Endodermal cell (in vitro differentiated cells): Measurements from ENCODE around the gene USHBP1. TPM values are rescaled to one million over a fixed set of nuclear protein-coding genes. Genes with fewer than 3 reads are reported as not detected.

Experiments used
- DNase-seq: peaks from one replicate; pipeline ENCODE4 v3.0.0-alpha.2; 2017
- H3K27ac ChIP-seq: 2 replicates; pipeline ENCODE4 v1.5.1; 2013; ENCODE audit warnings: mild to moderate bottlenecking, low read depth, low read length, moderate library complexity
- H3K27me3 ChIP-seq: 2 replicates; pipeline ENCODE4 v1.6.1; 2013; ENCODE audit warnings: mild to moderate bottlenecking, low read length, moderate library complexity; ENCODE audit not compliant: insufficient read depth, control insufficient read depth, poor library complexity, severe bottlenecking
- H3K36me3 ChIP-seq: 2 replicates; pipeline ENCODE4 v1.7.0; 2013; ENCODE audit warnings: mild to moderate bottlenecking, low read length, moderate library complexity; ENCODE audit not compliant: control insufficient read depth, insufficient read depth
- H3K4me1 ChIP-seq: one replicate; pipeline ENCODE4 v1.7.0; 2013; ENCODE audit warnings: low read length; ENCODE audit not compliant: control insufficient read depth, insufficient read depth
- H3K4me3 ChIP-seq: 2 replicates; pipeline ENCODE4 v1.5.1; 2013; ENCODE audit warnings: mild to moderate bottlenecking, low read length, moderate library complexity
- H3K9ac ChIP-seq: 2 replicates; pipeline ENCODE4 v1.6.1; 2013; ENCODE audit warnings: mild to moderate bottlenecking, low read length, moderate library complexity; ENCODE audit not compliant: poor library complexity, severe bottlenecking; ENCODE audit errors: extremely low read depth
- H3K9me3 ChIP-seq: 2 replicates; pipeline ENCODE4 v1.6.1; 2013; ENCODE audit warnings: mild to moderate bottlenecking, low read length, moderate library complexity; ENCODE audit not compliant: control insufficient read depth
- H3K27ac Mint-ChIP-seq: 2 replicates; pipeline ENCODE4 v1.8.0; 2020; ENCODE audit warnings: mixed read lengths
- H3K27me3 Mint-ChIP-seq: 2 replicates; pipeline ENCODE4 v1.8.0; 2021; ENCODE audit warnings: mild to moderate bottlenecking, mixed read lengths; ENCODE audit not compliant: insufficient read depth
- H3K36me3 Mint-ChIP-seq: 2 replicates; pipeline ENCODE4 v1.8.0; 2020; ENCODE audit warnings: low read depth, mixed read lengths
- H3K4me1 Mint-ChIP-seq: 2 replicates; pipeline ENCODE4 v1.8.0; 2020; ENCODE audit warnings: mixed read lengths
- H3K4me3 Mint-ChIP-seq: 2 replicates; pipeline ENCODE4 v1.8.0; 2020; ENCODE audit warnings: mild to moderate bottlenecking, moderate library complexity, mixed read lengths
- H3K9me3 Mint-ChIP-seq: 2 replicates; pipeline ENCODE4 v1.8.0; 2020; ENCODE audit warnings: mild to moderate bottlenecking, mixed read lengths
- CTCF ChIP-seq: fragments of 200-600 bp; sonication (generic); conservative IDR thresholded peaks from 2 replicates; pipeline ENCODE4 v1.5.0; 2021; ENCODE audit warnings: antibody characterized with exemption, mild to moderate bottlenecking
- WGBS, 2 experiments: methylation state at CpG; one replicate each; pipeline versions ENCODE4 v1.1.5 to v1.1.7; 2013; ENCODE audit warnings: missing lambda C conversion rate in 2 of 2, mixed read lengths in 1 of 2; ENCODE audit not compliant: insufficient coverage in 1 of 2, insufficient read length in 1 of 2; 5-methylcytosine and 5-hydroxymethylcytosine counted together
- total RNA-seq, 2 donors: library from RNA; stranded (reverse); fragmentation: NEBNext Ultra II Directional in 1 of 2; extraction: Animal tissue kit (Norgen Biotek cat#: 25700) in 1 of 2; gene quantifications; 2 replicates in 1 of 2; 3 replicates in 1 of 2; pipeline ENCODE4 v1.2.1, GENCODE V29; 2021

Gene USHBP1
- total RNA-seq, 2 donors from 2014 or later = 3.8 to 6.2 TPM

- peaks cover 9% of the 10 kb centered on the region for H3K27me3 Mint-ChIP-seq
- peaks cover 5% of the 10 kb centered on the region for H3K27me3 ChIP-seq
- H3K9ac ChIP-seq = no peak overlapping the region
- no peak for DNase-seq
- no peaks in the 10 kb centered on the region for H3K4me1 ChIP-seq
- no peak overlapping the region for H3K27ac Mint-ChIP-seq
- H3K27ac ChIP-seq = no peak overlapping the region
- no peak for TF ChIP-seq CTCF
- peaks cover 6% of the 10 kb centered on the region for H3K9me3 Mint-ChIP-seq
- H3K36me3 ChIP-seq = no peaks in the 10 kb centered on the region
- no peaks in the 10 kb centered on the region for H3K9me3 ChIP-seq
- H3K36me3 Mint-ChIP-seq = peaks cover 16% of the 10 kb centered on the region
- H3K4me3 Mint-ChIP-seq = no peak overlapping the region
- WGBS, 2 experiments = 89 to 94% methylated on average over 12 to 18 of the region's 18 CpGs
- no peak overlapping the region for H3K4me3 ChIP-seq
- H3K4me1 Mint-ChIP-seq = peaks cover 2% of the 10 kb centered on the region
These were observed 21.0 kb upstream of the USHBP1 start for GRCh38 chr19:17285415-17286135.

GRCh38 chr19:17283504-17283996 lies 19.0 kb upstream of the USHBP1 start:
- peaks cover 6% of the 10 kb centered on the region for H3K9me3 Mint-ChIP-seq
- WGBS, 2 experiments = 87 to 90% methylated on average over 6 to 7 of the region's 7 CpGs
- H3K27me3 Mint-ChIP-seq = peaks cover 9% of the 10 kb centered on the region
- no peaks in the 10 kb centered on the region for H3K9me3 ChIP-seq
- peaks cover 7% of the 10 kb centered on the region for H3K36me3 ChIP-seq
- H3K4me3 ChIP-seq = no peak overlapping the region
- TF ChIP-seq CTCF = no peak
- H3K4me3 Mint-ChIP-seq = no peak overlapping the region
- H3K9ac ChIP-seq = no peak overlapping the region
- no peak overlapping the region for H3K27ac Mint-ChIP-seq
- peaks cover 5% of the 10 kb centered on the region for H3K27me3 ChIP-seq
- no peaks in the 10 kb centered on the region for H3K4me1 ChIP-seq
- peaks cover 2% of the 10 kb centered on the region for H3K4me1 Mint-ChIP-seq
- peaks cover 26% of the 10 kb centered on the region for H3K36me3 Mint-ChIP-seq
- H3K27ac ChIP-seq = no peak overlapping the region
- DNase-seq = no peak

- Mint-ChIP-seq H3K36me3 (peaks cover 32% of the 10 kb centered on the region), H3K4me3 (peak overlapping the region; percentile 57), H3K9me3 (peaks cover 6% of the 10 kb centered on the region), H3K27me3 (peaks cover 9% of the 10 kb centered on the region), H3K27ac (no peak overlapping the region), H3K4me1 (peaks cover 2% of the 10 kb centered on the region)
- peak; percentile 97 for TF ChIP-seq CTCF
- Histone ChIP-seq H3K36me3 (peaks cover 9% of the 10 kb centered on the region), H3K27me3 (peaks cover 5% of the 10 kb centered on the region), H3K9ac (no peak overlapping the region), H3K9me3 (no peaks in the 10 kb centered on the region), H3K4me3 (peak overlapping the region; percentile 45), H3K4me1 (no peaks in the 10 kb centered on the region), H3K27ac (no peak overlapping the region)
- 18 to 19% methylated on average over 12 to 45 of the region's 45 CpGs for WGBS, 2 experiments
- peak; percentile 96 for DNase-seq
These were observed 18.1 kb upstream of the USHBP1 start for GRCh38 chr19:17282488-17283125.
